HFFc6 (cell line): ENCODE measurements around the gene DRICH1. TPM values are rescaled to one million over a fixed set of nuclear protein-coding genes. Genes with fewer than 3 reads are reported as not detected.
"Not testable (repeated sequence)": the region's sequence is repeated elsewhere in the genome, so short reads cannot be mapped to it uniquely, and the experiment has no call there.

Experiments
- DNase-seq: peaks from one replicate; pipeline ENCODE4 v3.0.0-alpha.2; 2018
- H3K27ac Mint-ChIP-seq: 2 replicates; pipeline ENCODE4 v1.8.0; 2020; ENCODE audit warnings: mild to moderate bottlenecking, mixed read lengths
- H3K27me3 Mint-ChIP-seq: 2 replicates; pipeline ENCODE4 v1.8.0; 2021; ENCODE audit warnings: mild to moderate bottlenecking, moderate library complexity, mixed read lengths; ENCODE audit not compliant: insufficient read depth
- H3K36me3 Mint-ChIP-seq: 2 replicates; pipeline ENCODE4 v1.8.0; 2021; ENCODE audit warnings: low read depth, mixed read lengths
- H3K4me1 Mint-ChIP-seq: 2 replicates; pipeline ENCODE4 v1.8.0; 2020; ENCODE audit warnings: low read depth, mixed read lengths
- H3K4me3 Mint-ChIP-seq: 2 replicates; pipeline ENCODE4 v1.8.0; 2020; ENCODE audit warnings: mild to moderate bottlenecking, moderate library complexity, mixed read lengths
- H3K9me3 Mint-ChIP-seq: 2 replicates; pipeline ENCODE4 v1.8.0; 2020; ENCODE audit warnings: mild to moderate bottlenecking, mixed read lengths
- CTCF ChIP-seq: fragments of 200-600 bp; sonication (generic); IDR thresholded peaks from 2 replicates; pipeline ENCODE4 v1.5.0; 2021; ENCODE audit warnings: antibody characterized with exemption, mild to moderate bottlenecking
- total RNA-seq, 6 experiments: library from RNA; stranded (reverse); fragmentation: NEBNext Ultra II Directional; extraction: Animal tissue kit (Norgen Biotek cat#: 25700); gene quantifications; 2 replicates in 1 of 6; 3 replicates in 5 of 6; pipeline ENCODE4 v1.2.3, GENCODE V29; 2021

DRICH1 gene
- total RNA-seq, 6 experiments from 2014 or later, result 0.14 to 0.25 (median 0.24) TPM; not detected in 3

DNA sequence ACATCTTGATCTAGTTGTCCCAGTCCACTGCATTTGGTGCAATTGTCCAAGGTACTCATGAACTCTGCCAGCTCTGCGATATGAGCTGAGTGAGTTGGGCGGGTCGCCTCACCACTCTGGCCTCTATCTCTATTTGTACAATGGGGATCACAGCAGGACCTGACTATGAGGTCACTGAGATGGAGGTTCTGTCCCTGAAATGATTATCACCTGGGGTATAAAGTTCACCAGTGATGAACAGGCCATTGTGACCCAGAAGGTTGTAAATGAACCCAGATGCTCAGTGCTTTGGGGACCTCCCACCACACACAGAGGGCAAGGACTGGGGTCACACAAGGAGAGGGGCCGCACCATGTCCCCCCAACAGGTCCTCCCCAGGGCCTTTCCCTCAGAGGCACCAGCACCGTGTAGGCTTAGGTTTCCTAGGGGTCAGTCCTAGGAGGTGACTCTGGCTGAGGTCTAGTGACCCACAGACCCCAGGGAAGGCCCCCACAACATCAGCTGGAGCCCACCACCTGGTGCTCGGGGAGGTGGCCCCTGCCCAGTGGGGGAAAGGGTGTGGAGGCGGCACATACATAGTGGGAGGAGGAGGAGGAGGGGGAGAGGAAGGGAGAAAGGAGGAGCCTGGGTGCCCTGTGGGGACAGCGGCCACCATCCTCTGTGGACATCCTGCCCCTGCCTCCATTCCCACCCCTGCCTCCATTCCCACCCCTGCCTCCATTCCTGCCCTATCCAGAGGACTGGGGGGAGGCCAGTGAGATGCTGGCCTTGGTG is 27.0 kb downstream of the DRICH1 start:
- Mint-ChIP-seq H3K4me1 (no peaks in the 10 kb centered on the region), H3K36me3 (no peaks in the 10 kb centered on the region), H3K27me3 (peaks cover 8% of the 10 kb centered on the region), H3K27ac (no peak overlapping the region), H3K9me3 (no peaks in the 10 kb centered on the region), H3K4me3 (no peak overlapping the region)
- no peak for TF ChIP-seq CTCF
- no peak for DNase-seq

- no peak for DNase-seq
- no peak overlapping the region for H3K27ac Mint-ChIP-seq
Observed at GRCh38 chr22:23603266-23603665, 28.9 kb downstream of the DRICH1 start.

GRCh38 chr22:23598805-23599518 is 33.2 kb downstream of the DRICH1 start:
- H3K27me3 Mint-ChIP-seq, result peaks cover 28% of the 10 kb centered on the region
- no peaks in the 10 kb centered on the region for H3K36me3 Mint-ChIP-seq
- no peak for DNase-seq
- H3K4me3 Mint-ChIP-seq, result no peak overlapping the region
- H3K4me1 Mint-ChIP-seq, result no peaks in the 10 kb centered on the region
- H3K9me3 Mint-ChIP-seq, result no peaks in the 10 kb centered on the region
- no peak overlapping the region for H3K27ac Mint-ChIP-seq
- no peak for TF ChIP-seq CTCF

More at GRCh38 chr22:23603266-23603665, 28.9 kb downstream of the DRICH1 start:
- H3K9me3 Mint-ChIP-seq, result no peaks in the 10 kb centered on the region
- H3K4me3 Mint-ChIP-seq, result no peak overlapping the region
- H3K36me3 Mint-ChIP-seq, result no peaks in the 10 kb centered on the region
- TF ChIP-seq CTCF, result no peak
- peaks cover 12% of the 10 kb centered on the region for H3K27me3 Mint-ChIP-seq
- no peaks in the 10 kb centered on the region for H3K4me1 Mint-ChIP-seq

DNA sequence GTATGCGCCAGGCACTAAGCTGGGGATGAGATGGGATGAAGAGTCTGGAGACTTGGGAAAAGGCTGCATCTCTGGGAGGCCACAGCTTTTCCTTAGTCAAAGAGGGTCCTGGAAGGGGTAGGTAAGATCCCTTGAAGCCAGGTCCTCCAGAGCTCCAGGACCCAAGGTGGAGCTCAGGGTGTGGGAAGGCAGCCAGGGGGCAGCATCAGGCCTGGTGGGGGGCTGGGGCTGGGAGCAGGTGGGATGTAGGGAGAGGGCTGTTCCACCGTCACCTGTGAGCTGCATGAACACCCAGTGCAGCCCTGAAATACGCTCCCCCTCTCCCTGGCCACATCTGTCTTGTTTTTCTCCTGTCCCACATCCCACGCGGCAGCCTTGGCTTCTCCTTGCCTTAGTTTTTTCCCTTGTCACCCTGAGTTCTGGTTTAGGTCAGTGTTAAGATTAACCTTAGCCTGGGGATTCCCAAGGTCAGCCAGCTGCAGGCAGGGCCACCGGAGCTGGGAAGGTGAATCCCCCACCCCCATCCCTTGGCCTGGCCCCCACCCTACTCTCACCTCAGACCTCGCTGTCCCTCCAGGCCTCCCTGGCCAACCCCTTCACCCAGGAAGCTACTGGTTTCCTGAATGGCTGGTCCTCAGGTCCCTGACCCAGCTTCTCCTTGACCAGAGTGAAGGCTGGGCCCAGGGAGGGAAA is 34.4 kb downstream of the DRICH1 start:
- H3K36me3 Mint-ChIP-seq, H3K4me1 Mint-ChIP-seq, H3K9me3 Mint-ChIP-seq, H3K27ac Mint-ChIP-seq, H3K4me3 Mint-ChIP-seq, DNase-seq: not testable (repeated sequence)
- H3K27me3 Mint-ChIP-seq, result peaks cover 29% of the 10 kb centered on the region

- DNase-seq, H3K36me3 Mint-ChIP-seq, H3K27ac Mint-ChIP-seq, H3K4me1 Mint-ChIP-seq, H3K4me3 Mint-ChIP-seq, H3K9me3 Mint-ChIP-seq: not testable (repeated sequence)
- peaks cover 30% of the 10 kb centered on the region for H3K27me3 Mint-ChIP-seq
Observed at GRCh38 chr22:23595904-23596303, 36.2 kb downstream of the DRICH1 start.

- no peak for TF ChIP-seq CTCF
- Mint-ChIP-seq H3K4me3 (no peak overlapping the region), H3K27ac (no peak overlapping the region), H3K9me3 (peaks cover 6% of the 10 kb centered on the region), H3K27me3 (peaks cover 24% of the 10 kb centered on the region), H3K4me1 (no peaks in the 10 kb centered on the region), H3K36me3 (no peaks in the 10 kb centered on the region)
- DNase-seq, result no peak
Observed at GRCh38 chr22:23591846-23592245, 40.3 kb downstream of the DRICH1 start.
